ENCODE results near the gene KCNH1. TPM values are rescaled to one million over a fixed set of nuclear protein-coding genes. Genes with fewer than 3 reads are reported as not detected.

Gene KCNH1
- total and polyA plus RNA-seq, 10 donors, result not detected

GRCh38 chr1:210635108-210635507 is 498.8 kb downstream of the KCNH1 start:
- no peaks in the 10 kb centered on the region for H3K4me1 ChIP-seq
- H3K36me3 ChIP-seq, result no peaks in the 10 kb centered on the region
- no peak overlapping the region for H3K27ac ChIP-seq
- 75 to 97% (median 86%) methylated on average over 2 of the region's 2 CpGs for WGBS, 5 donors
- intact Hi-C loops (cut with DNase I; ENCODE audit: low total_unique reads), result no loop called here
- no peak for DNase-seq
- H3K27me3 ChIP-seq (replicated peaks in 1 of 7), result no peaks in the 10 kb centered on the region
- no peak for TF ChIP-seq CTCF (IDR thresholded peaks at IDR 0.05 in 8 of 11, conservative IDR thresholded peaks at IDR 0.05 in 3 of 11)
- TF ChIP-seq POLR2A (IDR thresholded peaks at IDR 0.05), result no peak
- TF ChIP-seq POLR2AphosphoS5 (IDR thresholded peaks at IDR 0.05), result no peak
- H3K4me3 ChIP-seq, result no peak overlapping the region
- H3K9me3 ChIP-seq, result no peaks in the 10 kb centered on the region

GRCh38 chr1:210633636-210634035 is 500.3 kb downstream of the KCNH1 start:
- no peak for DNase-seq
- Histone ChIP-seq H3K27ac (no peak overlapping the region), H3K4me3 (no peak overlapping the region), H3K9me3 (no peaks in the 10 kb centered on the region), H3K4me1 (no peaks in the 10 kb centered on the region), H3K27me3 (replicated peaks in 1 of 7) (no peaks in the 10 kb centered on the region), H3K36me3 (no peaks in the 10 kb centered on the region)
- 79 to 96% (median 93%) methylated on average over 6 of the region's 6 CpGs for WGBS, 5 donors
- intact Hi-C loops (cut with DNase I; ENCODE audit: low total_unique reads), result no loop called here
- TF ChIP-seq POLR2AphosphoS5 (IDR thresholded peaks at IDR 0.05), result no peak
- TF ChIP-seq POLR2A (IDR thresholded peaks at IDR 0.05), result no peak
- TF ChIP-seq CTCF (IDR thresholded peaks at IDR 0.05 in 8 of 11, conservative IDR thresholded peaks at IDR 0.05 in 3 of 11), result no peak

- no peak overlapping the region for H3K27ac ChIP-seq
- DNase-seq, result no peak
- intact Hi-C loops (cut with DNase I; ENCODE audit: low total_unique reads), result no loop called here
- no peaks in the 10 kb centered on the region for H3K9me3 ChIP-seq
- H3K4me1 ChIP-seq, result no peaks in the 10 kb centered on the region
- H3K27me3 ChIP-seq (replicated peaks in 1 of 7), result no peaks in the 10 kb centered on the region
- TF ChIP-seq POLR2AphosphoS5 (IDR thresholded peaks at IDR 0.05), result no peak
- TF ChIP-seq CTCF (IDR thresholded peaks at IDR 0.05 in 8 of 11, conservative IDR thresholded peaks at IDR 0.05 in 3 of 11), result no peak
- no peak for TF ChIP-seq POLR2A (IDR thresholded peaks at IDR 0.05)
- WGBS, 5 donors, result 85 to 95% (median 92%) methylated on average over 3 of the region's 3 CpGs
- H3K36me3 ChIP-seq, result no peaks in the 10 kb centered on the region
- H3K4me3 ChIP-seq, result no peak overlapping the region
These were observed 500.8 kb downstream of the KCNH1 start for GRCh38 chr1:210633140-210633539.

GRCh38 chr1:210631399-210631798 is 502.5 kb downstream of the KCNH1 start:
- no peak overlapping the region for H3K4me3 ChIP-seq
- no peak overlapping the region for H3K27ac ChIP-seq
- intact Hi-C loops (cut with DNase I; ENCODE audit: low total_unique reads), result no loop called here
- H3K27me3 ChIP-seq (replicated peaks in 1 of 7), result no peaks in the 10 kb centered on the region
- TF ChIP-seq POLR2AphosphoS5 (IDR thresholded peaks at IDR 0.05) (no peak), CTCF (IDR thresholded peaks at IDR 0.05 in 8 of 11, conservative IDR thresholded peaks at IDR 0.05 in 3 of 11) (no peak), POLR2A (IDR thresholded peaks at IDR 0.05) (no peak)
- H3K36me3 ChIP-seq, result no peaks in the 10 kb centered on the region
- no peaks in the 10 kb centered on the region for H3K4me1 ChIP-seq
- no peak for DNase-seq
- 67 to 82% (median 77%) methylated on average over 3 of the region's 3 CpGs for WGBS, 5 donors
- H3K9me3 ChIP-seq, result no peaks in the 10 kb centered on the region
